Measurements from ENCODE around the gene NDUFB5. TPM values are rescaled to one million over a fixed set of nuclear protein-coding genes. Genes with fewer than 3 reads are reported as not detected.
A peak's percentile ranks its signal among the peaks of the same experiment; 100 is the strongest.

The NDUFB5 gene
- total RNA-seq = 10 to 100 TPM; 55.7 to 63.6 TPM
- polyA plus RNA-seq = 100 to 1,000 TPM in 1 of 2 donors, 10 to 100 TPM in 1; 82.3 to 121 TPM

- Histone ChIP-seq H3K27ac (ENCODE audit: low read depth, low read length) (peak within 1 kb of the TSS; percentile 97), H3K4me1 (ENCODE audit: insufficient read depth, low read length) (peaks cover 37% of the 10 kb centered on the region), H3K36me3 (ENCODE audit: insufficient read depth, low read length) (peaks cover 17% of the 10 kb centered on the region), H3K27me3 (ENCODE audit: insufficient read depth, low read length) (no peaks in the 10 kb centered on the region), H3K4me3 (ENCODE audit: low read length in 2 of 2) (peak within 1 kb of the TSS; percentile 82 to 97), H3K9me3 (ENCODE audit: control insufficient read depth in 1 of 2, low read length in 2 of 2) (no peaks in the 10 kb centered on the region)
- Mint-ChIP-seq H3K4me3 (peak within 1 kb of the TSS; percentile 98 to 99 (median 99)), H3K27ac (peak within 1 kb of the TSS; percentile 97 to 100 (median 99)), H3K9me3 (no peaks in the 10 kb centered on the region), H3K27me3 (no peaks in the 10 kb centered on the region), H3K4me1 (peaks cover 23 to 56% (median 38%) of the 10 kb centered on the region in 4 donors), H3K36me3 (peaks cover 15 to 43% of the 10 kb centered on the region in 2 donors)
- peak; percentile 89 to 97 (median 92) for DNase-seq
- CTCF ChIA-PET (ENCODE audit: partially characterized antibody) = interaction anchor here (1.0 to 1.2 kb wide), 2 partner anchors 13 to 45 kb away, joined by 3 to 6 read pairs; no protein-coding TSS in a partner anchor
- POLR2A ChIA-PET (ENCODE audit: partially characterized antibody) = interaction anchor here (0.9 to 1.8 kb wide), 10 partner anchors 11 to 1385 kb away, joined by 3 to 12 read pairs (median 4); partner anchors contain the start of genes ACTL6A, DNAJC19, PIK3CA and TTC14
- intact Hi-C loops (cut with micrococcal nuclease) = loop anchor here (1.0 to 10.0 kb wide), 6 partner anchors 42 to 1385 kb away; partner anchors contain the start of genes ACTL6A, DNAJC19, FXR1 and MFN1
Observed at GRCh38 chr3:179604321-179605078, at the start of gene NDUFB5, which contains the start of gene MRPL47. Gene NDUFB5, plus strand, starts transcription at chr3:179604794. Its CDS starts 22 bp downstream, at chr3:179604816. Gene MRPL47, minus strand, starts transcription at chr3:179604638. Its CDS starts 14 bp downstream, at chr3:179604624.

- H3K4me1 Mint-ChIP-seq = peaks cover 10 to 12% (median 11%) of the 10 kb centered on the region in 4 donors
- H3K27ac Mint-ChIP-seq = no peak overlapping the region
- Histone ChIP-seq H3K27me3 (ENCODE audit: insufficient read depth, low read length) (no peaks in the 10 kb centered on the region), H3K36me3 (ENCODE audit: insufficient read depth, low read length) (no peaks in the 10 kb centered on the region), H3K4me3 (ENCODE audit: low read length in 2 of 2) (no peak overlapping the region), H3K9me3 (ENCODE audit: control insufficient read depth in 1 of 2, low read length in 2 of 2) (no peaks in the 10 kb centered on the region), H3K4me1 (ENCODE audit: insufficient read depth, low read length) (peaks cover 7% of the 10 kb centered on the region), H3K27ac (ENCODE audit: low read depth, low read length) (no peak overlapping the region)
- intact Hi-C loops (cut with micrococcal nuclease) = loop anchor here (1.0 to 2.0 kb wide), 5 partner anchors 237 to 1124 kb away; no protein-coding TSS in a partner anchor
- ChIA-PET POLR2A (ENCODE audit: partially characterized antibody) (no interaction called here), CTCF (ENCODE audit: partially characterized antibody) (no interaction called here)
- H3K36me3 Mint-ChIP-seq = peaks cover 0 to 7% of the 10 kb centered on the region in 2 donors
- H3K27me3 Mint-ChIP-seq = peaks cover 2 to 9% of the 10 kb centered on the region in 2 donors
- H3K9me3 Mint-ChIP-seq = no peaks in the 10 kb centered on the region
- DNase-seq = peak; percentile 25 to 38 (median 30)
- H3K4me3 Mint-ChIP-seq = no peak overlapping the region
Observed at GRCh38 chr3:179558742-179559364, 45.7 kb upstream of the NDUFB5 start.

GRCh38 chr3:179560791-179561190 is 43.8 kb upstream of the NDUFB5 start:
- Histone ChIP-seq H3K9me3 (ENCODE audit: control insufficient read depth in 1 of 2, low read length in 2 of 2) (no peaks in the 10 kb centered on the region), H3K4me3 (ENCODE audit: low read length in 2 of 2) (no peak overlapping the region), H3K27me3 (ENCODE audit: insufficient read depth, low read length) (no peaks in the 10 kb centered on the region), H3K27ac (ENCODE audit: low read depth, low read length) (no peak overlapping the region), H3K36me3 (ENCODE audit: insufficient read depth, low read length) (no peaks in the 10 kb centered on the region), H3K4me1 (ENCODE audit: insufficient read depth, low read length) (peaks cover 26% of the 10 kb centered on the region)
- CTCF ChIA-PET (ENCODE audit: partially characterized antibody) = interaction anchor here (0.7 to 1.1 kb wide), 2 partner anchors 455 to 977 kb away, joined by 3 read pairs; no protein-coding TSS in a partner anchor
- intact Hi-C loops (cut with micrococcal nuclease) = no loop called here
- no peaks in the 10 kb centered on the region for H3K9me3 Mint-ChIP-seq
- H3K36me3 Mint-ChIP-seq = peaks cover 0 to 7% of the 10 kb centered on the region in 2 donors
- peaks cover 0 to 4% of the 10 kb centered on the region in 2 donors for H3K27me3 Mint-ChIP-seq
- POLR2A ChIA-PET (ENCODE audit: partially characterized antibody) = no interaction called here
- H3K4me3 Mint-ChIP-seq = no peak overlapping the region
- peaks cover 19 to 29% (median 24%) of the 10 kb centered on the region in 4 donors for H3K4me1 Mint-ChIP-seq
- no peak overlapping the region for H3K27ac Mint-ChIP-seq
- no peak for DNase-seq

GRCh38 chr3:179562591-179563270 is 41.9 kb upstream of the NDUFB5 start, which contains the start of gene ACTL6A:
Gene ACTL6A, plus strand, starts transcription at chr3:179562926. Its CDS starts 167 bp downstream, at chr3:179563093.
- intact Hi-C loops (cut with micrococcal nuclease) = loop anchor here (1.0 to 2.0 kb wide), 5 partner anchors 42 to 547 kb away; partner anchors contain the start of genes MRPL47, NDUFB5 and ZMAT3
- peaks cover 0 to 4% of the 10 kb centered on the region in 2 donors for H3K27me3 Mint-ChIP-seq
- H3K4me1 Mint-ChIP-seq = peaks cover 22 to 37% (median 28%) of the 10 kb centered on the region in 4 donors

GRCh38 chr3:179563271-179563783 is 41.3 kb upstream of the NDUFB5 start:
- intact Hi-C loops (cut with micrococcal nuclease) = loop anchor here (1.0 to 2.0 kb wide), 2 partner anchors 416 to 493 kb away; partner anchors contain the start of gene ZMAT3
- Mint-ChIP-seq H3K27ac (peak overlapping the region; percentile 81 to 94 (median 87)), H3K4me3 (peak overlapping the region; percentile 95 to 100 (median 99)), H3K36me3 (peaks cover 0 to 7% of the 10 kb centered on the region in 2 donors), H3K4me1 (peaks cover 23 to 38% (median 29%) of the 10 kb centered on the region in 4 donors), H3K9me3 (no peaks in the 10 kb centered on the region), H3K27me3 (peaks cover 0 to 4% of the 10 kb centered on the region in 2 donors)
- H3K27ac ChIP-seq (ENCODE audit: low read depth, low read length) = peak overlapping the region; percentile 58
- no peaks in the 10 kb centered on the region for H3K9me3 ChIP-seq (ENCODE audit: control insufficient read depth in 1 of 2, low read length in 2 of 2)
- no peaks in the 10 kb centered on the region for H3K36me3 ChIP-seq (ENCODE audit: insufficient read depth, low read length)
- CTCF ChIA-PET (ENCODE audit: partially characterized antibody) = interaction anchor here (1.2 to 1.9 kb wide), 3 partner anchors 86 to 417 kb away, joined by 3 to 5 read pairs (median 4); partner anchors contain the start of gene USP13
- H3K4me3 ChIP-seq (ENCODE audit: low read length in 2 of 2) = peak overlapping the region; percentile 67 to 76
- H3K27me3 ChIP-seq (ENCODE audit: insufficient read depth, low read length) = no peaks in the 10 kb centered on the region
- DNase-seq = peak; percentile 58 to 80 (median 64)
- H3K4me1 ChIP-seq (ENCODE audit: insufficient read depth, low read length) = peaks cover 29% of the 10 kb centered on the region
- POLR2A ChIA-PET (ENCODE audit: partially characterized antibody) = interaction anchor here (0.6 to 1.9 kb wide), 7 partner anchors 19 to 492 kb away, joined by 4 to 12 read pairs (median 4); partner anchors contain the start of genes MRPL47, NDUFB5, PIK3CA and USP13

More at GRCh38 chr3:179562591-179563270, 41.9 kb upstream of the NDUFB5 start, which contains the start of gene ACTL6A:
- Histone ChIP-seq H3K9me3 (ENCODE audit: control insufficient read depth in 1 of 2, low read length in 2 of 2) (no peaks in the 10 kb centered on the region), H3K27me3 (ENCODE audit: insufficient read depth, low read length) (no peaks in the 10 kb centered on the region), H3K4me1 (ENCODE audit: insufficient read depth, low read length) (peaks cover 29% of the 10 kb centered on the region), H3K27ac (ENCODE audit: low read depth, low read length) (peak within 1 kb of the TSS; percentile 58), H3K36me3 (ENCODE audit: insufficient read depth, low read length) (no peaks in the 10 kb centered on the region), H3K4me3 (ENCODE audit: low read length in 2 of 2) (peak within 1 kb of the TSS; percentile 67 to 76)
- peak; percentile 96 to 98 (median 96) for DNase-seq
- CTCF ChIA-PET (ENCODE audit: partially characterized antibody) = interaction anchor here (0.6 to 2.0 kb wide), 7 partner anchors 18 to 1254 kb away, joined by 3 to 6 read pairs (median 4); partner anchors contain the start of gene USP13
- POLR2A ChIA-PET (ENCODE audit: partially characterized antibody) = interaction anchor here (0.6 to 1.9 kb wide), 11 partner anchors 20 to 1039 kb away, joined by 3 to 12 read pairs (median 5); partner anchors contain the start of genes MRPL47, NDUFB5, PIK3CA and TTC14
- peak within 1 kb of the TSS; percentile 96 to 100 (median 99) for H3K4me3 Mint-ChIP-seq
- peaks cover 0 to 7% of the 10 kb centered on the region in 2 donors for H3K36me3 Mint-ChIP-seq
- peak within 1 kb of the TSS; percentile 81 to 98 (median 97) for H3K27ac Mint-ChIP-seq
- no peaks in the 10 kb centered on the region for H3K9me3 Mint-ChIP-seq

- DNase-seq = no peak
- no peak overlapping the region for H3K4me3 ChIP-seq (ENCODE audit: low read length in 2 of 2)
- Mint-ChIP-seq H3K9me3 (no peaks in the 10 kb centered on the region), H3K4me1 (peaks cover 26 to 41% (median 33%) of the 10 kb centered on the region in 4 donors), H3K4me3 (peak overlapping the region in 2 of 8 donors; percentile 51 to 53), H3K36me3 (peaks cover 3 to 18% of the 10 kb centered on the region in 2 donors), H3K27ac (peak overlapping the region in 3 of 7 donors; percentile 12 to 89 (median 38)), H3K27me3 (peaks cover 0 to 2% of the 10 kb centered on the region in 2 donors)
- POLR2A ChIA-PET (ENCODE audit: partially characterized antibody) = interaction anchor here (1.7 kb wide), 1 partner anchor 39 kb away, joined by 5 read pairs; the partner anchor contains the start of genes MRPL47 and NDUFB5
- H3K27ac ChIP-seq (ENCODE audit: low read depth, low read length) = no peak overlapping the region
- CTCF ChIA-PET (ENCODE audit: partially characterized antibody) = interaction anchor here (1.1 kb wide), 1 partner anchor 239 kb away, joined by 3 read pairs; no protein-coding TSS in a partner anchor
- intact Hi-C loops (cut with micrococcal nuclease) = no loop called here
- peaks cover 29% of the 10 kb centered on the region for H3K4me1 ChIP-seq (ENCODE audit: insufficient read depth, low read length)
- H3K9me3 ChIP-seq (ENCODE audit: control insufficient read depth in 1 of 2, low read length in 2 of 2) = no peaks in the 10 kb centered on the region
- no peaks in the 10 kb centered on the region for H3K27me3 ChIP-seq (ENCODE audit: insufficient read depth, low read length)
- H3K36me3 ChIP-seq (ENCODE audit: insufficient read depth, low read length) = peaks cover 5% of the 10 kb centered on the region
Observed at GRCh38 chr3:179565496-179565895, 39.1 kb upstream of the NDUFB5 start.

Data from CD4-positive, alpha-beta memory T cell (primary cell).